Endothelial cell of umbilical vein (primary cell): Measurements from ENCODE around the gene UBL3. TPM values are rescaled to one million over a fixed set of nuclear protein-coding genes. Genes with fewer than 3 reads are reported as not detected.

Experiments used
- BruUV-seq: library from RNA; stranded (reverse); fragments of 400-500 nt; replicated peaks from 2 replicates; lab custom pipeline; 2021; lab: Mats Ljungman, UMichigan
- CTCF ChIA-PET: fragments of 300-600, 350-600 bp; sonication (Branson Sonifier 250); formaldehyde crosslinking; loops from one replicate; lab custom pipeline; 2021; ENCODE audit warnings: antibody characterized with exemption, inconsistent platforms; lab: Charles Lee
- POLR2A ChIA-PET: fragments of 300-600, 350-600 bp; sonication (Branson Sonifier 250); formaldehyde crosslinking; loops from one replicate; lab custom pipeline; 2021; ENCODE audit warnings: antibody characterized with exemption, inconsistent platforms; lab: Charles Lee
- DNase-seq: peaks from one replicate; pipeline ENCODE4 v3.0.0-alpha.2; 2011; ENCODE audit warnings: low read depth, low spot score
- FAIRE-seq: peaks from 2 replicates; lab custom pipeline; 2011; peaks lifted over from hg19 to GRCh38; lab: Jason Lieb, UNC
- H2AFZ ChIP-seq: 2 replicates; pipeline ENCODE4 v1.6.0; 2012; ENCODE audit warnings: low read depth, low read length, control low read depth, inconsistent platforms
- H3K27ac ChIP-seq: 2 replicates; pipeline ENCODE4 v1.5.1; 2011; ENCODE audit warnings: low read depth, mild to moderate bottlenecking, control low read depth, low read length, moderate library complexity; ENCODE audit not compliant: insufficient read depth
- H3K27me3 ChIP-seq, 2 experiments: 2 replicates each; pipeline versions ENCODE4 v1.6.0 to v1.6.1; 2011; ENCODE audit warnings: low read length in 2 of 2, mixed read lengths in 1 of 2; ENCODE audit not compliant: control insufficient read depth in 2 of 2, insufficient read depth in 2 of 2
- H3K36me3 ChIP-seq, 2 experiments: 2 replicates in 1 of 2; 3 replicates in 1 of 2; pipeline ENCODE4 v1.5.1; 2011; ENCODE audit warnings: low read length in 2 of 2, mild to moderate bottlenecking in 1 of 2, moderate library complexity in 1 of 2; ENCODE audit not compliant: control insufficient read depth in 2 of 2, insufficient read depth in 2 of 2; ENCODE audit errors: extremely low read depth in 1 of 2
- H3K4me1 ChIP-seq: 3 replicates; pipeline ENCODE4 v1.5.1; 2011; ENCODE audit warnings: mild to moderate bottlenecking, low read length; ENCODE audit not compliant: control insufficient read depth, insufficient read depth; ENCODE audit errors: extremely low read depth
- H3K4me2 ChIP-seq: 2 replicates; pipeline ENCODE4 v1.6.1; 2011; ENCODE audit warnings: low read length, control low read depth, mixed read lengths; ENCODE audit not compliant: insufficient read depth
- H3K4me3 ChIP-seq, 3 experiments: fragments of 200-600 bp in 1 of 3; sonication (generic), shearing (Covaris generic) in 1 of 3; replicated peaks in 1 of 3; 2 replicates each; pipeline ENCODE4 v1.5.1; 2011 to 2016; ENCODE audit warnings: control low read depth in 3 of 3, low read length in 3 of 3, mild to moderate bottlenecking in 2 of 3, inconsistent platforms in 1 of 3, low read depth in 1 of 3, moderate library complexity in 1 of 3; ENCODE audit not compliant: insufficient read depth in 1 of 3
- H3K79me2 ChIP-seq: 2 replicates; pipeline ENCODE4 v1.6.0; 2012; ENCODE audit warnings: low read length, inconsistent platforms; ENCODE audit not compliant: control insufficient read depth, insufficient read depth
- H3K9ac ChIP-seq: replicated peaks from 2 replicates; pipeline ENCODE3; 2011; ENCODE audit warnings: low read length, control low read depth; ENCODE audit not compliant: insufficient read depth; ENCODE audit errors: extremely low read depth
- H3K9me1 ChIP-seq: replicated peaks from 3 replicates; pipeline ENCODE4 v1.6.0; 2011; ENCODE audit warnings: mild to moderate bottlenecking, low read length; ENCODE audit not compliant: control insufficient read depth, insufficient read depth; ENCODE audit errors: extremely low read depth
- H3K9me3 ChIP-seq: replicated peaks from 2 replicates; pipeline ENCODE4 v1.5.1; 2012; ENCODE audit warnings: low read length, inconsistent platforms; ENCODE audit not compliant: control insufficient read depth, insufficient read depth
- H4K20me1 ChIP-seq: replicated peaks from 2 replicates; pipeline ENCODE3; 2011; ENCODE audit warnings: mild to moderate bottlenecking, low read length; ENCODE audit not compliant: control insufficient read depth, insufficient read depth; ENCODE audit errors: extremely low read depth
- EZH2 ChIP-seq: IDR thresholded peaks from 2 replicates; pipeline ENCODE4 v1.6.1; 2012; ENCODE audit warnings: borderline replicate concordance, low read depth, mild to moderate bottlenecking, moderate library complexity, low read length, inconsistent platforms; ENCODE audit not compliant: severe bottlenecking
- FOS ChIP-seq: IDR thresholded peaks from 2 replicates; pipeline ENCODE4 v1.6.1; 2011; ENCODE audit warnings: mild to moderate bottlenecking, low read length, moderate library complexity, borderline replicate concordance; ENCODE audit not compliant: insufficient read depth
- GATA2 ChIP-seq: IDR thresholded peaks from 2 replicates; pipeline ENCODE4 v1.7.0; 2011; ENCODE audit warnings: low read depth, mild to moderate bottlenecking, moderate library complexity, mixed read lengths, low read length; ENCODE audit not compliant: insufficient read length, insufficient read depth
- JUN ChIP-seq: IDR thresholded peaks from 2 replicates; pipeline ENCODE4 v1.6.1; 2011; ENCODE audit warnings: borderline replicate concordance, low read depth; ENCODE audit not compliant: insufficient read length, insufficient read depth
- MYC ChIP-seq: IDR thresholded peaks from one replicate; pipeline ENCODE4 v1.6.1; 2011; ENCODE audit warnings: mild to moderate bottlenecking, low read depth, low read length
- POLR2A ChIP-seq: IDR thresholded peaks from 2 replicates; pipeline ENCODE4 v1.6.1; 2012; ENCODE audit warnings: low read depth, mild to moderate bottlenecking, control low read depth, low read length
- POLR2AphosphoS5 ChIP-seq: IDR thresholded peaks from 2 replicates; pipeline ENCODE4 v1.6.1; 2012; ENCODE audit warnings: low read depth, mild to moderate bottlenecking, control low read depth, low read length, moderate library complexity; ENCODE audit not compliant: insufficient read depth
- dilution Hi-C: fragments of 300-500 bp; cut with MboI; formaldehyde crosslinking; loops from one replicate; pipeline ENCODE4 v1.15.0; 2019; ENCODE audit warnings: low sequenced_read_pairs; ENCODE audit not compliant: extremely low pct_ligation_motif_present
- intact Hi-C: fragments of 100-400 bp; cut with micrococcal nuclease; formaldehyde crosslinking; loops from one replicate; pipeline ENCODE4 v1.10.0; 2022
- polyA plus RNA-seq, 4 experiments: library from polyadenylated mRNA; depleted of rRNA in 3 of 4; stranded (reverse) in 3 of 4; unstranded in 1 of 4; fragments of >200 nt; gene quantifications; 2 replicates each; pipeline versions ENCODE4 v1.2.1 to v1.2.3, GENCODE V29; 2011 to 2012; ENCODE audit warnings: missing spikeins in 1 of 4
- total RNA-seq: library from RNA; stranded (reverse); gene quantifications from 2 replicates; pipeline ENCODE4 v1.2.3, GENCODE V29; 2021
- TF ChIP-seq, protein P1 (sequence below): IDR thresholded peaks from 2 replicates; pipeline ENCODE4 v1.6.1; 2011; ENCODE audit not compliant: insufficient read depth, insufficient read length
- TF ChIP-seq, protein P2 (sequence below), 2 donors: IDR thresholded peaks; 1 replicate in 1 of 2; 2 replicates in 1 of 2; pipeline ENCODE4 v1.5.1; 2011; ENCODE audit warnings: low read length in 2 of 2, mild to moderate bottlenecking in 2 of 2, moderate library complexity in 2 of 2, control low read depth in 1 of 2, inconsistent platforms in 1 of 2, low read depth in 1 of 2; ENCODE audit not compliant: insufficient read depth in 1 of 2; ENCODE audit errors: extremely low read depth in 1 of 2

UBL3 gene
- total and polyA plus RNA-seq, 2 donors (not counting 3 experiments of a cell fraction or from before 2014, with no cell fraction given), result 4.8 to 11.8 TPM

DNA sequence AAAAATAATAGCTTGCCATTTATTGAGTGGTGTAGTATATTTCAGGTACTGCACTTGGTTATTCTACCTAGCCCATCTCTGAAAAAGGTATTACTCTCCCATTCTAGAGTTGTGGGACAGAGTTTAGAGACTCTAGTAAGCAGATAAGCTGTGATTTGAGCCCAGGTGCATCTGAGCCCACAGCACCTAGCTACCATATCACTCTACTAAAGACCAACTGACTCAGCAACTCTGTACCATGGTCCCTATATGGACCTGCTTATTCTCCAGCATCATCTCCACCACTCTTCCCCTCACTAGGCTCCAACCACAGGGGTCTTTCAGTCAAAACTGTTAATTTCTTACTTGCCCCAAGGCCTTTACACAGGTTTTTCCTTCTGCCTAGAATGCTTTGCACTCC lies 64.4 kb downstream of the UBL3 start:
- DNase-seq (no peak), FAIRE-seq (no peak)
- ChIA-PET POLR2A (no interaction called here), CTCF (interaction anchor here (0.7 to 2.5 kb wide), 4 partner anchors 12 to 329 kb away, joined by 3 to 10 read pairs (median 5); no protein-coding TSS in a partner anchor)
- H3K9ac ChIP-seq, result no peak overlapping the region
- H3K9me3 ChIP-seq, result no peaks in the 10 kb centered on the region
- H3K4me3 ChIP-seq, result no peak overlapping the region
- no TSS peak for BruUV-seq
- H3K4me1 ChIP-seq, result no peaks in the 10 kb centered on the region
- H3K27ac ChIP-seq, result no peak overlapping the region
- peaks cover 3% of the 10 kb centered on the region for H4K20me1 ChIP-seq
- intact Hi-C loops (no loop called here), dilution Hi-C loops (no loop called here)
- H3K36me3 ChIP-seq, result no peaks in the 10 kb centered on the region
- no peak overlapping the region for H3K4me2 ChIP-seq
- H3K9me1 ChIP-seq, result no peaks in the 10 kb centered on the region
- no peaks in the 10 kb centered on the region for H3K79me2 ChIP-seq
- no peak overlapping the region for H2AFZ ChIP-seq
- no peaks in the 10 kb centered on the region for H3K27me3 ChIP-seq
- TF ChIP-seq FOS (no peak), MYC (no peak), POLR2A (no peak), POLR2AphosphoS5 (no peak), JUN (no peak), GATA2 (no peak), EZH2 (no peak)
- TF ChIP-seq, protein P1, sequence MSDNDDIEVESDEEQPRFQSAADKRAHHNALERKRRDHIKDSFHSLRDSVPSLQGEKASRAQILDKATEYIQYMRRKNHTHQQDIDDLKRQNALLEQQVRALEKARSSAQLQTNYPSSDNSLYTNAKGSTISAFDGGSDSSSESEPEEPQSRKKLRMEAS, result no peak
- TF ChIP-seq, protein P2, sequence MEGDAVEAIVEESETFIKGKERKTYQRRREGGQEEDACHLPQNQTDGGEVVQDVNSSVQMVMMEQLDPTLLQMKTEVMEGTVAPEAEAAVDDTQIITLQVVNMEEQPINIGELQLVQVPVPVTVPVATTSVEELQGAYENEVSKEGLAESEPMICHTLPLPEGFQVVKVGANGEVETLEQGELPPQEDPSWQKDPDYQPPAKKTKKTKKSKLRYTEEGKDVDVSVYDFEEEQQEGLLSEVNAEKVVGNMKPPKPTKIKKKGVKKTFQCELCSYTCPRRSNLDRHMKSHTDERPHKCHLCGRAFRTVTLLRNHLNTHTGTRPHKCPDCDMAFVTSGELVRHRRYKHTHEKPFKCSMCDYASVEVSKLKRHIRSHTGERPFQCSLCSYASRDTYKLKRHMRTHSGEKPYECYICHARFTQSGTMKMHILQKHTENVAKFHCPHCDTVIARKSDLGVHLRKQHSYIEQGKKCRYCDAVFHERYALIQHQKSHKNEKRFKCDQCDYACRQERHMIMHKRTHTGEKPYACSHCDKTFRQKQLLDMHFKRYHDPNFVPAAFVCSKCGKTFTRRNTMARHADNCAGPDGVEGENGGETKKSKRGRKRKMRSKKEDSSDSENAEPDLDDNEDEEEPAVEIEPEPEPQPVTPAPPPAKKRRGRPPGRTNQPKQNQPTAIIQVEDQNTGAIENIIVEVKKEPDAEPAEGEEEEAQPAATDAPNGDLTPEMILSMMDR (IDR thresholded peaks at IDR 0.05; ENCODE audit: extremely low read depth in 1 of 2, insufficient read depth in 1 of 2, low read depth in 1 of 2, low read length in 2 of 2), result no peak
